ENCODE data around the gene RTN4. TPM values are rescaled to one million over a fixed set of nuclear protein-coding genes. Genes with fewer than 3 reads are reported as not detected.

The RTN4 gene, protein sequence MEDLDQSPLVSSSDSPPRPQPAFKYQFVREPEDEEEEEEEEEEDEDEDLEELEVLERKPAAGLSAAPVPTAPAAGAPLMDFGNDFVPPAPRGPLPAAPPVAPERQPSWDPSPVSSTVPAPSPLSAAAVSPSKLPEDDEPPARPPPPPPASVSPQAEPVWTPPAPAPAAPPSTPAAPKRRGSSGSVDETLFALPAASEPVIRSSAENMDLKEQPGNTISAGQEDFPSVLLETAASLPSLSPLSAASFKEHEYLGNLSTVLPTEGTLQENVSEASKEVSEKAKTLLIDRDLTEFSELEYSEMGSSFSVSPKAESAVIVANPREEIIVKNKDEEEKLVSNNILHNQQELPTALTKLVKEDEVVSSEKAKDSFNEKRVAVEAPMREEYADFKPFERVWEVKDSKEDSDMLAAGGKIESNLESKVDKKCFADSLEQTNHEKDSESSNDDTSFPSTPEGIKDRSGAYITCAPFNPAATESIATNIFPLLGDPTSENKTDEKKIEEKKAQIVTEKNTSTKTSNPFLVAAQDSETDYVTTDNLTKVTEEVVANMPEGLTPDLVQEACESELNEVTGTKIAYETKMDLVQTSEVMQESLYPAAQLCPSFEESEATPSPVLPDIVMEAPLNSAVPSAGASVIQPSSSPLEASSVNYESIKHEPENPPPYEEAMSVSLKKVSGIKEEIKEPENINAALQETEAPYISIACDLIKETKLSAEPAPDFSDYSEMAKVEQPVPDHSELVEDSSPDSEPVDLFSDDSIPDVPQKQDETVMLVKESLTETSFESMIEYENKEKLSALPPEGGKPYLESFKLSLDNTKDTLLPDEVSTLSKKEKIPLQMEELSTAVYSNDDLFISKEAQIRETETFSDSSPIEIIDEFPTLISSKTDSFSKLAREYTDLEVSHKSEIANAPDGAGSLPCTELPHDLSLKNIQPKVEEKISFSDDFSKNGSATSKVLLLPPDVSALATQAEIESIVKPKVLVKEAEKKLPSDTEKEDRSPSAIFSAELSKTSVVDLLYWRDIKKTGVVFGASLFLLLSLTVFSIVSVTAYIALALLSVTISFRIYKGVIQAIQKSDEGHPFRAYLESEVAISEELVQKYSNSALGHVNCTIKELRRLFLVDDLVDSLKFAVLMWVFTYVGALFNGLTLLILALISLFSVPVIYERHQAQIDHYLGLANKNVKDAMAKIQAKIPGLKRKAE
- 244 to 434 TPM (median 406 TPM) in 3 replicates for polyA plus RNA-seq
- 206 TPM for polyA plus RNA-seq (2011; ENCODE audit: low read depth)
- 257 and 472 TPM in 2 replicates for polyA plus RNA-seq (2011; cell fraction: cytosol; rRNA removed)
- polyA plus RNA-seq (2011; cell fraction: nucleus; rRNA removed) = 657 and 1,094 TPM in 2 replicates
- 377 and 414 TPM in 2 replicates for polyA plus RNA-seq (2012; ENCODE audit: low replicate concordance)
- polyA minus RNA-seq = 170 to 479 TPM (median 356 TPM) in 3 replicates
- 181 TPM for polyA minus RNA-seq (2011; cell fraction: cytosol; rRNA and poly(A)+ RNA removed)
- 288 and 556 TPM in 2 replicates for polyA minus RNA-seq (2011; cell fraction: nucleus; rRNA and poly(A)+ RNA removed)

DNA sequence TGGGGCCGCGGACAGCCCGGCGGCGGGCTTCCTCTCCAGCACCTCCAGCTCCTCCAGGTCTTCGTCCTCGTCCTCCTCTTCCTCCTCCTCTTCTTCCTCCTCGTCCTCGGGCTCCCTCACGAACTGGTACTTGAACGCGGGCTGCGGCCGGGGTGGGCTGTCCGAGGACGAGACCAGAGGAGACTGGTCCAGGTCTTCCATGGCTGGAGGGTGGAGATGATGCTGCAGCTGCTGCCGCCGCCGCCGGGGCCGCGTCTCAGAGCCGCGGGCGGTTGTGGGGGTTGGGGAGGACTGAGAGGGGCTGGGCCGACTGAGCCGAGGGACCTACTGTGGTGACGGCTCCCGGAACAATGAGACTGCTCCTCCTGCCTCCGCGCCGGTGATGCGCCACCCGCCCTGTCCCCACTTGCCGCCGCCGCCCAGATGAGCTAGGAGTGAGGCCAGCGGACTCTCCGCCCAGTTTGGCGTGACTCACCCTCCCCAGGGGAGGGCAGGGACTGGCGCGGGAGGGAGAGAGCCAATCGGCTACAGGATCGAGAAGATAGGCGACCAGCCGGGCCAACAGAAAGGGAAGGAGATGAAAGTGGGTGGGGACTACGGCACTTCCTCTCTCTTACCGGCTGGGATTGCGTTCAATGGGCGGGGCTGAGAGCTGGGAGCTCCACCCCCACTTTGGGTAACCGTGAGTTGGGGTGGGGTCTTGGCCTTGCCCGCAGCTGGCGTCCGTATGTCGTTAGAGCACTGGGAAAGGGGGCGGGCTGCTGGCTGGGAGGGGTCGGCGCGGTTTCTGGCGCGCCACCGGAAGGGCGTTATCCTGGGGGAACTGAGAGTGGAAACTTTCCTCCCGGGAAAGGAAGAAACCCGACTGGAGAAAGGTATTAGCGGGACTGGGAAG, at the start of gene RTN4:
Gene RTN4 (minus strand): TSS at position 352 of the 895 bp plus-strand sequence. CDS start 151 bp downstream, at position 201.
- DNase-seq (ENCODE audit: low read depth, low spot score) = peak; percentile 95
- H3K9me3 ChIP-seq (ENCODE audit: control insufficient read depth, low read depth, low read length) = no peaks in the 10 kb centered on the region
- no peak for TF ChIP-seq EZH2 (IDR thresholded peaks at IDR 0.05; ENCODE audit: low read length)
- TF ChIP-seq, protein P1, sequence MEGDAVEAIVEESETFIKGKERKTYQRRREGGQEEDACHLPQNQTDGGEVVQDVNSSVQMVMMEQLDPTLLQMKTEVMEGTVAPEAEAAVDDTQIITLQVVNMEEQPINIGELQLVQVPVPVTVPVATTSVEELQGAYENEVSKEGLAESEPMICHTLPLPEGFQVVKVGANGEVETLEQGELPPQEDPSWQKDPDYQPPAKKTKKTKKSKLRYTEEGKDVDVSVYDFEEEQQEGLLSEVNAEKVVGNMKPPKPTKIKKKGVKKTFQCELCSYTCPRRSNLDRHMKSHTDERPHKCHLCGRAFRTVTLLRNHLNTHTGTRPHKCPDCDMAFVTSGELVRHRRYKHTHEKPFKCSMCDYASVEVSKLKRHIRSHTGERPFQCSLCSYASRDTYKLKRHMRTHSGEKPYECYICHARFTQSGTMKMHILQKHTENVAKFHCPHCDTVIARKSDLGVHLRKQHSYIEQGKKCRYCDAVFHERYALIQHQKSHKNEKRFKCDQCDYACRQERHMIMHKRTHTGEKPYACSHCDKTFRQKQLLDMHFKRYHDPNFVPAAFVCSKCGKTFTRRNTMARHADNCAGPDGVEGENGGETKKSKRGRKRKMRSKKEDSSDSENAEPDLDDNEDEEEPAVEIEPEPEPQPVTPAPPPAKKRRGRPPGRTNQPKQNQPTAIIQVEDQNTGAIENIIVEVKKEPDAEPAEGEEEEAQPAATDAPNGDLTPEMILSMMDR (optimal IDR thresholded peaks at IDR 0.05 in 1 of 3, IDR thresholded peaks at IDR 0.05 in 1 of 3, conservative IDR thresholded peaks at IDR 0.05 in 1 of 3; ENCODE audit: extremely low read depth in 1 of 3, insufficient read depth in 2 of 3, low read length in 3 of 3) = peak in 1 of 3 experiments; percentile 17
- H3K9me1 ChIP-seq (ENCODE audit: control insufficient read depth, extremely low read depth, insufficient read depth, low read length) = no peaks in the 10 kb centered on the region
- no peak within 1 kb of the TSS for H2AFZ ChIP-seq (ENCODE audit: control insufficient read depth, low read length)
- peaks cover 27% of the 10 kb centered on the region for H4K20me1 ChIP-seq (ENCODE audit: control insufficient read depth, extremely low read depth, insufficient read depth, low read length)
- H3K4me1 ChIP-seq (ENCODE audit: control insufficient read depth, extremely low read depth, insufficient read depth, low read length) = peaks cover 26% of the 10 kb centered on the region
- peak within 1 kb of the TSS; percentile 96 for H3K4me2 ChIP-seq (ENCODE audit: control insufficient read depth, extremely low read depth, insufficient read depth, low read depth, low read length)
- peaks cover 50% of the 10 kb centered on the region for H3K79me2 ChIP-seq (ENCODE audit: control insufficient read depth, insufficient read depth, low read length)
- no peaks in the 10 kb centered on the region for H3K27me3 ChIP-seq (ENCODE audit: control insufficient read depth, extremely low read depth, insufficient read depth, low read length)
- FAIRE-seq = peak; percentile 57
- peak within 1 kb of the TSS; percentile 97 for H3K9ac ChIP-seq (ENCODE audit: control insufficient read depth, extremely low read depth, insufficient read depth, low read length)
- dilution Hi-C loops (cut with MboI; ENCODE audit: extremely low pct_ligation_motif_present, low sequenced_read_pairs) = no loop called here
- peak within 1 kb of the TSS; percentile 76 to 99 (median 89) for H3K4me3 ChIP-seq (ENCODE audit: control insufficient read depth in 2 of 3, extremely low read depth in 1 of 3, insufficient read depth in 2 of 3, low read depth in 1 of 3, low read length in 3 of 3)
- H3K36me3 ChIP-seq (ENCODE audit: control insufficient read depth in 2 of 2, extremely low read depth in 1 of 2, insufficient read depth in 2 of 2, low read length in 2 of 2) = no peaks in the 10 kb centered on the region
- peak within 1 kb of the TSS; percentile 98 for H3K27ac ChIP-seq (ENCODE audit: control insufficient read depth, insufficient read depth, low read length)
